HCT116 (cell line): ENCODE measurements around the gene DMKN.

Experiments used
- EGR1 ChIP-seq: IDR thresholded peaks from 2 replicates; pipeline ENCODE4 v1.6.1; 2012; ENCODE audit warnings: low read depth
- SIN3A ChIP-seq: IDR thresholded peaks from 2 replicates; pipeline ENCODE4 v1.6.1; 2012; ENCODE audit warnings: low read depth
- TF ChIP-seq, protein P1 (sequence below), 3 experiments: fragments of 200-600 bp in 1 of 3; sonication (generic) in 1 of 3; IDR thresholded peaks in 2 of 3; conservative IDR thresholded peaks in 1 of 3; 2 replicates each; pipeline ENCODE4 v1.5.1; 2012 to 2017; ENCODE audit warnings: low read depth in 2 of 3, low read length in 2 of 3, antibody characterized with exemption in 1 of 3, borderline replicate concordance in 1 of 3, control low read depth in 1 of 3, mild to moderate bottlenecking in 1 of 3, mixed read lengths in 1 of 3, mixed run types in 1 of 3, moderate library complexity in 1 of 3; ENCODE audit not compliant: insufficient read depth in 1 of 3

DNA sequence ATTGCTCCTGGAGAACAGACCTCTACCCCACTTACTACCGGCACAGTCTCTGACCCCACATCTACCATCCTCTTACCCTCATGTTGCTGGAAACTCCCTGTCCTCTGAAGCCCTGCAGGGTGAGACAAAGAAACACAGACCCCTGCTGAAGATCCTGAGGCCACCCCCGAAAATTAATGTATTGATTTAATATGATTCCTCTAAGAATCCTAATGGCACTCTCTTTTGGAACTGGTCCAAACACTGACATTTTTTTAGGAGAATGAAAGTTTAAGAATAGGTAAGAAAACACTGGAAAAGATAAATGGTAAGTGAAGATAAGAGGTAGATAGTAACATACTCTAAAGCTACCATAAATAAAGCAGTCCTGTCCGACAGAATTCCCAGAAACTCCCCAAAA, 5.3 kb downstream of the DMKN start:
- TF ChIP-seq, protein P1, sequence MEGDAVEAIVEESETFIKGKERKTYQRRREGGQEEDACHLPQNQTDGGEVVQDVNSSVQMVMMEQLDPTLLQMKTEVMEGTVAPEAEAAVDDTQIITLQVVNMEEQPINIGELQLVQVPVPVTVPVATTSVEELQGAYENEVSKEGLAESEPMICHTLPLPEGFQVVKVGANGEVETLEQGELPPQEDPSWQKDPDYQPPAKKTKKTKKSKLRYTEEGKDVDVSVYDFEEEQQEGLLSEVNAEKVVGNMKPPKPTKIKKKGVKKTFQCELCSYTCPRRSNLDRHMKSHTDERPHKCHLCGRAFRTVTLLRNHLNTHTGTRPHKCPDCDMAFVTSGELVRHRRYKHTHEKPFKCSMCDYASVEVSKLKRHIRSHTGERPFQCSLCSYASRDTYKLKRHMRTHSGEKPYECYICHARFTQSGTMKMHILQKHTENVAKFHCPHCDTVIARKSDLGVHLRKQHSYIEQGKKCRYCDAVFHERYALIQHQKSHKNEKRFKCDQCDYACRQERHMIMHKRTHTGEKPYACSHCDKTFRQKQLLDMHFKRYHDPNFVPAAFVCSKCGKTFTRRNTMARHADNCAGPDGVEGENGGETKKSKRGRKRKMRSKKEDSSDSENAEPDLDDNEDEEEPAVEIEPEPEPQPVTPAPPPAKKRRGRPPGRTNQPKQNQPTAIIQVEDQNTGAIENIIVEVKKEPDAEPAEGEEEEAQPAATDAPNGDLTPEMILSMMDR (IDR thresholded peaks at IDR 0.05 in 2 of 3, conservative IDR thresholded peaks at IDR 0.05 in 1 of 3; ENCODE audit: borderline replicate concordance in 1 of 3, insufficient read depth in 1 of 3, low read depth in 2 of 3, low read length in 2 of 3) = no peak
- no peak for TF ChIP-seq EGR1
- no peak for TF ChIP-seq SIN3A
